Measurements from ENCODE around the gene MOSPD2. TPM values are rescaled to one million over a fixed set of nuclear protein-coding genes. Genes with fewer than 3 reads are reported as not detected.

MOSPD2 gene
- total RNA-seq, 1 donor from 2014 or later, result 9.9 TPM

DNA sequence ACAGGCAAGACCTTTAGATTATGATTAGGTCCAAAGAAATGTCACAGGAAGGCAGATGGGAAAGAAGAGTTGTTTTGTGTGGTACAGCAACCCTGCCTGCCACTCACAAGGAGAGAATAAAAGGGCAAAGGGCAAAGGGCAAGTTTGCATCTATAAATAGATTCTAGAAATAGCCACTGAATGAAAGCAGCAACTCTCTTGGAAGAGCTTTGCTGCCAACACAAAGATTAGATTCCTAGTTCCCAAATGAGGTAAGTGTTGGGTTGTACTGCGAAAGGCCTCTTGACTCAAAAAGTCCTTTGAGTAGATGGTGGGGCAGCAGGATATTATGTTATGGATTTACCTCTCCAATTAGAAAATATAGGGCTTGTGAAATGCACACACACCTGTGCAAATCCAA, 61.2 kb downstream of the MOSPD2 start:
- H3K4me3 ChIP-seq (ENCODE audit: low read depth, low read length), result no peak overlapping the region
- no peak for DNase-seq (ENCODE audit: low read depth)
- TF ChIP-seq, protein P1, sequence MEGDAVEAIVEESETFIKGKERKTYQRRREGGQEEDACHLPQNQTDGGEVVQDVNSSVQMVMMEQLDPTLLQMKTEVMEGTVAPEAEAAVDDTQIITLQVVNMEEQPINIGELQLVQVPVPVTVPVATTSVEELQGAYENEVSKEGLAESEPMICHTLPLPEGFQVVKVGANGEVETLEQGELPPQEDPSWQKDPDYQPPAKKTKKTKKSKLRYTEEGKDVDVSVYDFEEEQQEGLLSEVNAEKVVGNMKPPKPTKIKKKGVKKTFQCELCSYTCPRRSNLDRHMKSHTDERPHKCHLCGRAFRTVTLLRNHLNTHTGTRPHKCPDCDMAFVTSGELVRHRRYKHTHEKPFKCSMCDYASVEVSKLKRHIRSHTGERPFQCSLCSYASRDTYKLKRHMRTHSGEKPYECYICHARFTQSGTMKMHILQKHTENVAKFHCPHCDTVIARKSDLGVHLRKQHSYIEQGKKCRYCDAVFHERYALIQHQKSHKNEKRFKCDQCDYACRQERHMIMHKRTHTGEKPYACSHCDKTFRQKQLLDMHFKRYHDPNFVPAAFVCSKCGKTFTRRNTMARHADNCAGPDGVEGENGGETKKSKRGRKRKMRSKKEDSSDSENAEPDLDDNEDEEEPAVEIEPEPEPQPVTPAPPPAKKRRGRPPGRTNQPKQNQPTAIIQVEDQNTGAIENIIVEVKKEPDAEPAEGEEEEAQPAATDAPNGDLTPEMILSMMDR (conservative IDR thresholded peaks at IDR 0.05; ENCODE audit: low read depth, low read length), result no peak

DNA sequence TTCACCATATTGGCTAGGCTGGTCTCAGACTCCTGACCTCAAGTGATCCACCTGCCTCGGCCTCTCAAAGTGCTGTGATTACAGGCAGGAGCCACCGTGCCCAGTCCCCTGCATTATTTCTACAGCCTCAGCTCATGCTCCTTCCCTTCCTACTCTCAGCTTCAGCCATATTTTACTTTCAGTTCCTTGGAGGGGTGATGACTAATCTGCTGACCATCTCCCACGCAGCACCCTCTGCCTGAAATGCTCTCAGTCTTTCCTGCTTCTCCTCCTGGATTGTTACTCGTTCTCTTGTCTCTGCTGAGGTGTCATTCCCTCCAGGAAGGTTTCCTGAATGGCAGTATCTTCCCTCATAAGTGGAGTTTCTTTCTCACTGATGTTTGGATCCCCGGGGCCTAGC, 63.3 kb downstream of the MOSPD2 start:
- TF ChIP-seq, protein P1 (conservative IDR thresholded peaks at IDR 0.05; ENCODE audit: low read depth, low read length), result no peak
- no peak overlapping the region for H3K4me3 ChIP-seq (ENCODE audit: low read depth, low read length)
- peak; percentile 30 for DNase-seq (ENCODE audit: low read depth)

DNA sequence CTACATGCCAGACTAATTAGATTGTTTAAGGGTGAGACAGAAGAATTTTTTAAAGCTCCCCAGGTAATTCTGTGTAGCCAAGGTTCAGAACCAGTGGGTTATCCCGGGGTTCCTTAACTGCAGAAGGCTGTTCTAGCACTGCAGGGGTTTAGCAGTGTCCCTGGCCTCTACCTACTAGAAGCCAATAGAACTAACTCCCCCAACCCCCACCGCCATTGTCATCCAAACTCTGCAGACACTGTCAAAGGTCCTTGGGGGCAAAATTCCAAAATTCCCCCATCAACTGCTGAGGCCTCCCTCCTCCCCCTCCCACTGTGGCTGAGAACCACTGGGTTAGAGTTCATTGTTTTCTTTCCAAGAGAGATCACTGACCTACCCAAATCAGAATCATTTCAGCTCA, 66.4 kb downstream of the MOSPD2 start:
- H3K4me3 ChIP-seq (ENCODE audit: low read depth, low read length), result no peak overlapping the region
- TF ChIP-seq, protein P1 (conservative IDR thresholded peaks at IDR 0.05; ENCODE audit: low read depth, low read length), result no peak
- no peak for DNase-seq (ENCODE audit: low read depth)

DNA sequence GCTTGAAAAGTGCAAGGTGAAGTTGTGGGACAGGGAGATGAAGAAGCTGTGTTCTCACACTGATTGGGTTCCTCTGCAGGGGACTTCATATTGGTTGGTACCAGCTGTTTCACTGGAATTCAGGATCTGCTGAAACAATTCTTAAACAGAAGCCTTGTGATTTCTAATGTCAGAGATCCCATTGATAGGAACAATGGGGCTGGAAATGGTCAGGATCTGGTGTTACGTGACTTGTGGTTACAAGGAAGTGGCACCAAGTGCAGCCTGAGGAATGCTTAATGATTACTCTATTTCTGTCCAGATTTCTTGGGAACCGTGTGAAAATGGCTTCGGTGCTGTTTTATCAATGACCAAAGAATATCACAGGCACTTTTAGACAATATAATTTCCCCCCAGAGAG, 68.1 kb downstream of the MOSPD2 start:
- TF ChIP-seq, protein P1 (conservative IDR thresholded peaks at IDR 0.05; ENCODE audit: low read depth, low read length), result no peak
- DNase-seq (ENCODE audit: low read depth), result no peak

DNA sequence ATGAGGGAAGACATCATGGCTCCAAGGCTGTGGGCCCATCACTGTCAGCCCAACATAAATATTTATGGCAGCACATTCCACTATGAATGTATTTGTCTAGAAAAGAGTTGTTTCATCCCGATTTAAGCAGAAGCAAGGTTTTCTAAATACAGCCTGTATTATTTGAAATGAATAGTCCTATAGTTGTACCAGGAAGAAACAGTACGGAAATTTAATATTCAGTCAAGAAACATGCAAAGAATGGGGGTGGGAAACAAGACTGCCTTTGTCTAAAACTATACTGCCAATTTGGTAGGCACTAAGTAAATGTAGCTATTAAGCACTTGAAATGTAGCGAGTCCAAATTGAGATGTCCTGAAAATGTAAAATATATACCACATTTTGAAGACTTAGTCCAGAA, 69.1 kb downstream of the MOSPD2 start:
- TF ChIP-seq, protein P1 (conservative IDR thresholded peaks at IDR 0.05; ENCODE audit: low read depth, low read length), result no peak
- no peak overlapping the region for H3K4me3 ChIP-seq (ENCODE audit: low read depth, low read length)
- no peak for DNase-seq (ENCODE audit: low read depth)

More for the DNA sequence above, 68.1 kb downstream of the MOSPD2 start:
- H3K4me3 ChIP-seq (ENCODE audit: low read depth, low read length), result no peak overlapping the region

DNA sequence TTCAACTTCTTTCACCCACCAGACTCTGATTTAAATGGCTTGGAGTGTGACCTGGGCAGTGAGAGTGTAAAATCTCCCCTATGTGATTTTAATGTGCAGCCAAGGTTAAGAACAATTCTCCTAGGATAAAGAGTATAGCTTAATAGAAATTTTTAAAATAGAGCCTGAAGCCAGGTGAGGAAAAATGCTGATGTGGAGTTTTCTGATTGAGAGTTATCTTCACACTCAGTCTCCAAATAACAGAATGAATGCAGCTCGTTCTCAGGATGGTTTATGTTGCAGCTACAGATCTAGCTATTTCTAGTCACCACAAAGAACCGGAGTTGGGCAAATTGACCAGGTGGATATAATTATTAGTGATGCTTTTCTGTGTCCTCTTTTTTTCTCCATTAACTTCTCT, 70.7 kb downstream of the MOSPD2 start:
- no peak overlapping the region for H3K4me3 ChIP-seq (ENCODE audit: low read depth, low read length)
- no peak for DNase-seq (ENCODE audit: low read depth)
- TF ChIP-seq, protein P1 (conservative IDR thresholded peaks at IDR 0.05; ENCODE audit: low read depth, low read length), result no peak

DNA sequence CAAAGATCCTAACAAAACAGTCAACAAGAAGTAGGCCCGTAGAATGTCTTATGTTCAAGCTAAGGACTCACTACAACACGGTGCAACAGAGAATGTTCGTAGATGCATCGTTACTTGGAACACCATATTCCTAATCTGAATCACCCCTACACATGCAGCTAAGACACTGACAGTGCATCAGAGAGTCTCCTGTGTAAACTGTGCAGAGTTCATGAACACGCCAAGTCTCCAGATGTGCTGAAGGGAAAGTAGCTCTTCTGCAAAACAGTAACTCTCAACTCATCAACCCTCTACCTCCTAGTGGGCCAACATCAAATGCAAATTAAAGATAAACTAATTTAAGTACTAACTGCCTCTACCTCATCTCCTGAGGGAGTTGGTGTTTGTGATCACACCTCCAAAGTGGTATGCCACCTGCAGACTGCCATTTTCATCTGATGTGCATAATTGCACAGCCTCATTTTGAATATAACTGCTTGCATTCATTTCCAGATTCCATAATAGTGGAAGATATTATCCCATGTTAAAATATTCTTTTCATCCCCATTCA, 73.5 kb downstream of the MOSPD2 start:
- TF ChIP-seq, protein P1 (conservative IDR thresholded peaks at IDR 0.05; ENCODE audit: low read depth, low read length), result no peak
- DNase-seq (ENCODE audit: low read depth), result no peak
- H3K4me3 ChIP-seq (ENCODE audit: low read depth, low read length), result no peak overlapping the region

All from epithelial cell of proximal tubule (primary cell).